SK-N-SH treated with all-trans-retinoic acid at 6 μM for 48 hours (cell line): Measurements from ENCODE around the gene TMEM132D.

Experiments
- ATAC-seq: fragments of 200-7000 bp; cut with Tn5 transposase; 3 replicates; pipeline ENCODE4 v1.9.1; 2020; ENCODE audit warnings: mild to moderate bottlenecking, moderate library complexity
- ARNTL ChIP-seq: fragments of 450-650 bp; formaldehyde crosslinking; IDR thresholded peaks from 2 replicates; pipeline ENCODE4 v1.5.0; 2020; ENCODE audit warnings: low read depth, mild to moderate bottlenecking, moderate library complexity, borderline replicate concordance
- CSDC2 ChIP-seq: fragments of 250-450 bp; sonication (Bioruptor Pico); IDR thresholded peaks from 2 replicates; pipeline ENCODE4 v1.5.0; 2020; ENCODE audit warnings: mild to moderate bottlenecking, moderate library complexity
- ESRRG ChIP-seq: fragments of 250-450 bp; sonication (Bioruptor Pico); IDR thresholded peaks from 2 replicates; pipeline ENCODE4 v1.6.1; 2021; ENCODE audit warnings: mild to moderate bottlenecking
- GLIS3 ChIP-seq: fragments of 250-450 bp; sonication (Bioruptor Pico); IDR thresholded peaks from 2 replicates; pipeline ENCODE4 v1.5.0; 2020; ENCODE audit warnings: mild to moderate bottlenecking, moderate library complexity
- ISL1 ChIP-seq: fragments of 250-450 bp; sonication (Bioruptor Pico); IDR thresholded peaks from 2 replicates; pipeline ENCODE4 v2.1.2; 2022; ENCODE audit warnings: mild to moderate bottlenecking, moderate library complexity
- OSR1 ChIP-seq: fragments of 250-450 bp; sonication (Bioruptor Pico); IDR thresholded peaks from 2 replicates; pipeline ENCODE4 v1.8.0; 2022; ENCODE audit warnings: moderate library complexity, mild to moderate bottlenecking, inconsistent platforms
- PPARA ChIP-seq: fragments of 250-450 bp; sonication (Bioruptor Pico); IDR thresholded peaks from 2 replicates; pipeline ENCODE4 v1.5.0; 2020; ENCODE audit warnings: mild to moderate bottlenecking, borderline replicate concordance
- RARB ChIP-seq: fragments of 250-450 bp; sonication (Bioruptor Pico); IDR thresholded peaks from 2 replicates; pipeline ENCODE4 v1.8.0; 2021; ENCODE audit warnings: mild to moderate bottlenecking, moderate library complexity
- SNAI2 ChIP-seq: fragments of 250-450 bp; sonication (Bioruptor Pico); IDR thresholded peaks from 2 replicates; pipeline ENCODE4 v1.5.0; 2020; ENCODE audit warnings: mild to moderate bottlenecking, moderate library complexity
- TCF4 ChIP-seq: fragments of 250-450 bp; sonication (Bioruptor Pico); IDR thresholded peaks from 2 replicates; pipeline ENCODE4 v1.8.0; 2021; ENCODE audit warnings: mild to moderate bottlenecking, moderate library complexity, borderline replicate concordance
- TOX ChIP-seq: fragments of 250-450 bp; sonication (Bioruptor Pico); IDR thresholded peaks from 2 replicates; pipeline ENCODE4 v1.8.0; 2021; ENCODE audit warnings: mild to moderate bottlenecking, moderate library complexity, borderline replicate concordance
- ZC3H10 ChIP-seq: fragments of 250-450 bp; sonication (Bioruptor Pico); IDR thresholded peaks from 2 replicates; pipeline ENCODE4 v1.5.1; 2021; ENCODE audit warnings: mild to moderate bottlenecking, moderate library complexity
- ZFP3 ChIP-seq: fragments of 250-450 bp; sonication (Bioruptor Pico); IDR thresholded peaks from 2 replicates; pipeline ENCODE4 v1.5.0; 2020; ENCODE audit warnings: mild to moderate bottlenecking, moderate library complexity
- ZFP30 ChIP-seq: fragments of 450-650 bp; formaldehyde crosslinking; IDR thresholded peaks from 2 replicates; pipeline ENCODE4 v1.5.0; 2022; ENCODE audit warnings: mild to moderate bottlenecking, moderate library complexity
- ZNF565 ChIP-seq: fragments of 450-650 bp; formaldehyde crosslinking; conservative IDR thresholded peaks from 2 replicates; pipeline ENCODE4 v1.5.0; 2020; ENCODE audit warnings: low read depth, mild to moderate bottlenecking, moderate library complexity
- ZNF70 ChIP-seq: fragments of 450-650 bp; formaldehyde crosslinking; IDR thresholded peaks from 2 replicates; pipeline ENCODE4 v1.5.0; 2020; ENCODE audit warnings: mild to moderate bottlenecking, moderate library complexity
- ZNF8 ChIP-seq: fragments of 450-650 bp; formaldehyde crosslinking; IDR thresholded peaks from 2 replicates; pipeline ENCODE4 v1.5.0; 2020; ENCODE audit warnings: mild to moderate bottlenecking, moderate library complexity
- TF ChIP-seq, protein P1 (sequence below): fragments of 250-450 bp; sonication (Bioruptor Pico); IDR thresholded peaks from 2 replicates; pipeline ENCODE4 v1.8.0; 2021; ENCODE audit warnings: low read depth, mild to moderate bottlenecking, moderate library complexity, borderline replicate concordance
- TF ChIP-seq, protein P2 (sequence below): fragments of 250-450 bp; sonication (Bioruptor Pico); IDR thresholded peaks from 2 replicates; pipeline ENCODE4 v1.8.0; 2020; ENCODE audit warnings: mild to moderate bottlenecking, moderate library complexity, borderline replicate concordance
- TF ChIP-seq, protein P3 (sequence below): fragments of 250-450 bp; sonication (Bioruptor Pico); IDR thresholded peaks from 2 replicates; pipeline ENCODE4 v1.5.1; 2021; ENCODE audit warnings: mild to moderate bottlenecking, moderate library complexity
- TF ChIP-seq, protein P4 (sequence below): fragments of 250-450 bp; sonication (Bioruptor Pico); IDR thresholded peaks from 2 replicates; pipeline ENCODE4 v1.5.1; 2020; ENCODE audit warnings: low read depth, mild to moderate bottlenecking, moderate library complexity
- TF ChIP-seq, protein P5 (sequence below): fragments of 250-450 bp; sonication (Bioruptor Pico); IDR thresholded peaks from 2 replicates; pipeline ENCODE4 v1.5.0; 2020; ENCODE audit warnings: mild to moderate bottlenecking, moderate library complexity

The TMEM132D gene

DNA sequence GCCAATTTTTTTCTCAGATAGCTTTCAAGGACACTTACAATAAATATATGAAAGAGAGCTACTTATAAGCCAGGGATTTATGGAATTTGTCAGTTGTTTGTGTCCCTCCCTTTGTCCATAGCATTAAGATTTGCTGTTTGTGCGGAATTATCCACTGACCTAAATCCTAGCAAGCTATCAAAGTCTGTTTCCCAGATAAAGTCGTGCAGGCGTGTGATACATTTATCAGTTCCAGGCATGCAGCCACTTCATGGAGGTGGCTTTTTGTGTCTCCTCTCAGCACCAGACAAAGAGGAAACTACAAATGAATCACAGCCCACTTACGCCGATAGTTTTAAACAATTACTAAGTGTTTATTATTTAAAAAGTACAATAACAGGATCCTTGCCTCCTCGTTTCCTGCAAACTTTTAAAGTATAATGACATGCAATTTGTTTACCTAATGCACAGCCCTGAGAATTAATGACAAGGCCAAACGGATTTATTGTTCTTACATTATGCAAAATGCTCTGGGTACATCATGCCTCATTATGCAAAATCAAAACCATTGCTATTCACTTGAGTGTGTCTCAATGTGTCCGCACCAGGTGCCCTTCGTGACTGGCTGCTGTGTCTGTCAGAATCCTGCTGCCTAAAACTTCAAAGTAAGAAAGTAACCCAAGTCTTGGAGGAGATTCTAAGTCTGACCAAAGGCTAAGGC lies 627.3 kb downstream of the TMEM132D start:
- no peak for ATAC-seq
- TF ChIP-seq ZFP3: no peak

DNA sequence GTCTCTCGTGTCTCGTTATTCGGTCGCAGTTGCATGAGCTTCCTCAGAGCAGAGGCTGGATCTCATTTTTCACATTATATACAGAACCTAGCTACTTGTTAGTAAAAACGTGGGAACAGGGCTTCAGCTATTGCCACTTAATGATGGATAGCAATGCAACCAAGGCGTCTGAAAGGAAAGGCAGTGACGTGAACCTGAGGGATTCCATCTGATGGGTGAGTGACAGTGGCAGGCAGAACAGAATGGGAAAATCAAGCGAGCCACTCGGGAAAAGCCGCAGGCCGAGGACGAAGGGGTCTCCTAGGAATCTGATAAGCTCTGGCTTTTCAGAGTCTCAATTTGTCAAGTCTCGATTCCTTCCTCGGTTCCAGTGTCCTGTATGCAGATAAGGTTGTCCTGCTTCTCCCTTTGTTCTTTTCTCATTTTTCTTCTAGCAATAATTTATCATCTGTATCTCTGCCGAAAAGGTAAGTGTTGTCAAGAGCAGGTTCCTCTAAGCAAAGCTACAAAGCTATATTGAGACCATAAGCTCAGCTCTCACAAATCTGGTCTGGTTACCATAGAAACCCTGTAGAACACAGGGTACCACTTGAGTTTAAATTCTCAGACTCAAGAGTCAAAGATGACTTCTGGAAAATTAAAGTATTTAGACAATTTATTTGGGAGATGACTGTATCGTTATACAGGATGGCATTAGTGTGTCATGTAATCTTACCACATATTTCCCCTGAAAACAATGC lies 633.9 kb downstream of the TMEM132D start:
- ATAC-seq: no peak
- TF ChIP-seq OSR1 (CRISPR knock-in tag): no peak
- TF ChIP-seq, protein P1, sequence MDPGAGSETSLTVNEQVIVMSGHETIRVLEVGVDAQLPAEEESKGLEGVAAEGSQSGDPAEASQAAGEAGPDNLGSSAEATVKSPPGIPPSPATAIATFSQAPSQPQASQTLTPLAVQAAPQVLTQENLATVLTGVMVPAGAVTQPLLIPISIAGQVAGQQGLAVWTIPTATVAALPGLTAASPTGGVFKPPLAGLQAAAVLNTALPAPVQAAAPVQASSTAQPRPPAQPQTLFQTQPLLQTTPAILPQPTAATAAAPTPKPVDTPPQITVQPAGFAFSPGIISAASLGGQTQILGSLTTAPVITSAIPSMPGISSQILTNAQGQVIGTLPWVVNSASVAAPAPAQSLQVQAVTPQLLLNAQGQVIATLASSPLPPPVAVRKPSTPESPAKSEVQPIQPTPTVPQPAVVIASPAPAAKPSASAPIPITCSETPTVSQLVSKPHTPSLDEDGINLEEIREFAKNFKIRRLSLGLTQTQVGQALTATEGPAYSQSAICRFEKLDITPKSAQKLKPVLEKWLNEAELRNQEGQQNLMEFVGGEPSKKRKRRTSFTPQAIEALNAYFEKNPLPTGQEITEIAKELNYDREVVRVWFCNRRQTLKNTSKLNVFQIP (CRISPR knock-in tag): no peak
- TF ChIP-seq, protein P2, sequence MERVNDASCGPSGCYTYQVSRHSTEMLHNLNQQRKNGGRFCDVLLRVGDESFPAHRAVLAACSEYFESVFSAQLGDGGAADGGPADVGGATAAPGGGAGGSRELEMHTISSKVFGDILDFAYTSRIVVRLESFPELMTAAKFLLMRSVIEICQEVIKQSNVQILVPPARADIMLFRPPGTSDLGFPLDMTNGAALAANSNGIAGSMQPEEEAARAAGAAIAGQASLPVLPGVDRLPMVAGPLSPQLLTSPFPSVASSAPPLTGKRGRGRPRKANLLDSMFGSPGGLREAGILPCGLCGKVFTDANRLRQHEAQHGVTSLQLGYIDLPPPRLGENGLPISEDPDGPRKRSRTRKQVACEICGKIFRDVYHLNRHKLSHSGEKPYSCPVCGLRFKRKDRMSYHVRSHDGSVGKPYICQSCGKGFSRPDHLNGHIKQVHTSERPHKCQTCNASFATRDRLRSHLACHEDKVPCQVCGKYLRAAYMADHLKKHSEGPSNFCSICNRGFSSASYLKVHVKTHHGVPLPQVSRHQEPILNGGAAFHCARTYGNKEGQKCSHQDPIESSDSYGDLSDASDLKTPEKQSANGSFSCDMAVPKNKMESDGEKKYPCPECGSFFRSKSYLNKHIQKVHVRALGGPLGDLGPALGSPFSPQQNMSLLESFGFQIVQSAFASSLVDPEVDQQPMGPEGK (CRISPR knock-in tag): no peak
- TF ChIP-seq ZNF70 (CRISPR knock-in tag): no peak
- TF ChIP-seq, protein P3, sequence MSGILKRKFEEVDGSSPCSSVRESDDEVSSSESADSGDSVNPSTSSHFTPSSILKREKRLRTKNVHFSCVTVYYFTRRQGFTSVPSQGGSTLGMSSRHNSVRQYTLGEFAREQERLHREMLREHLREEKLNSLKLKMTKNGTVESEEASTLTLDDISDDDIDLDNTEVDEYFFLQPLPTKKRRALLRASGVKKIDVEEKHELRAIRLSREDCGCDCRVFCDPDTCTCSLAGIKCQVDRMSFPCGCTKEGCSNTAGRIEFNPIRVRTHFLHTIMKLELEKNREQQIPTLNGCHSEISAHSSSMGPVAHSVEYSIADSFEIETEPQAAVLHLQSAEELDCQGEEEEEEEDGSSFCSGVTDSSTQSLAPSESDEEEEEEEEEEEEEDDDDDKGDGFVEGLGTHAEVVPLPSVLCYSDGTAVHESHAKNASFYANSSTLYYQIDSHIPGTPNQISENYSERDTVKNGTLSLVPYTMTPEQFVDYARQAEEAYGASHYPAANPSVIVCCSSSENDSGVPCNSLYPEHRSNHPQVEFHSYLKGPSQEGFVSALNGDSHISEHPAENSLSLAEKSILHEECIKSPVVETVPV (CRISPR knock-in tag): no peak
- TF ChIP-seq ARNTL (CRISPR knock-in tag): no peak
- no peak for TF ChIP-seq ESRRG (CRISPR knock-in tag)
- TF ChIP-seq ZNF565 (CRISPR knock-in tag): no peak
- TF ChIP-seq SNAI2 (CRISPR knock-in tag): no peak
- TF ChIP-seq ZFP30: no peak
- no peak for TF ChIP-seq TOX
- TF ChIP-seq PPARA (CRISPR knock-in tag): no peak
- no peak for TF ChIP-seq ISL1 (CRISPR knock-in tag)
- no peak for TF ChIP-seq ZC3H10
- TF ChIP-seq ZFP3: no peak
- TF ChIP-seq ZNF8 (CRISPR knock-in tag): no peak
- TF ChIP-seq, protein P4, sequence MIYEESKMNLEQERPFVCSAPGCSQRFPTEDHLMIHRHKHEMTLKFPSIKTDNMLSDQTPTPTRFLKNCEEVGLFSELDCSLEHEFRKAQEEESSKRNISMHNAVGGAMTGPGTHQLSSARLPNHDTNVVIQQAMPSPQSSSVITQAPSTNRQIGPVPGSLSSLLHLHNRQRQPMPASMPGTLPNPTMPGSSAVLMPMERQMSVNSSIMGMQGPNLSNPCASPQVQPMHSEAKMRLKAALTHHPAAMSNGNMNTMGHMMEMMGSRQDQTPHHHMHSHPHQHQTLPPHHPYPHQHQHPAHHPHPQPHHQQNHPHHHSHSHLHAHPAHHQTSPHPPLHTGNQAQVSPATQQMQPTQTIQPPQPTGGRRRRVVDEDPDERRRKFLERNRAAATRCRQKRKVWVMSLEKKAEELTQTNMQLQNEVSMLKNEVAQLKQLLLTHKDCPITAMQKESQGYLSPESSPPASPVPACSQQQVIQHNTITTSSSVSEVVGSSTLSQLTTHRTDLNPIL (CRISPR knock-in tag): no peak
- no peak for TF ChIP-seq TCF4 (CRISPR knock-in tag)
- no peak for TF ChIP-seq RARB (CRISPR knock-in tag)
- TF ChIP-seq, all 23 proteins: peak for 0

DNA sequence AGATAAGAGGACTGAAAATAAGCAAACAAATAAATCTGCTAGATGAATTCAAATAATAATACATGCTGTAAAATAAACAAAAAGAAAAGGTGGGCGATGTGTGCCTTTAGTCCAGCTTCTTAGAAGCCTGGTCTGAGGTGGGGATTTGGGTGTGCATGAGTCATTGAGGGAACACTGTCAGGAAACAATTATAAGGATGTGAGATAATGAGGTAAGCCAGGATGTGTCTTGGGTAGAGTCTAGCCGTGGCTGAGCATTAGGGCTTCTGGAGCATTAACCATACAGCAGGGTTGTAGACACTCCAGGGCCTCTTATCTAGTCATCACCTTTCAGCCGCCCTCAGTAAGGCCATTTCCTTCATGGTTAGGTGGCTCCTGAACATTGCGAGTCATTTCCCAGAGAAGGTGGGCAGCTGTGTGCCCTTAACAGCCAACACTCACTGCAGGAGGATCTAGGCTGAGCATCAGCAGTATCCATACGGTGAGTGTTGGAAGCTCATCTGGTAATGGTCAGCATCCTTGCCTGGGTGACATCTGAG lies 645.0 kb downstream of the TMEM132D start:
- no peak for ATAC-seq
- no peak for TF ChIP-seq GLIS3 (CRISPR knock-in tag)
- TF ChIP-seq ARNTL (CRISPR knock-in tag): no peak

DNA sequence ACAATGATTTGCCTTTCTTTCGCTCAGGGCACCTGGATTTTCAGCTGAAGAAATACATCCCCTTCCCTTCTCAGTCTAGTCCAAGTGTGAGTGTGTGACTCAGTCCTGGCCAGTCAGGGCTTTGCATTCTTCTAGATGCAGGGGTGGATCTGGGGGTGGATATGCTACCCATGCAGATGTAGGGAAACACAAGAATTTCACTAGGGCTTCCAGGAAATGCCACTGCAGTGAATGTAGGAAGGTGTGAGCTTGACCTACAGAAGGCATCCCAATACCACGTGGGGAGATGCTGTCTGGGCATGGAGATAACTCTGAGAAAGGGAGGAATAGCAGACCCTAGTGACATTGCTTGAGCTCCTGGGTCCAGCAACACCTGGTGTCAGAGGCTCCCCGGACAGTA lies 646.3 kb downstream of the TMEM132D start:
- no peak for ATAC-seq
- no peak for TF ChIP-seq ZFP30

DNA sequence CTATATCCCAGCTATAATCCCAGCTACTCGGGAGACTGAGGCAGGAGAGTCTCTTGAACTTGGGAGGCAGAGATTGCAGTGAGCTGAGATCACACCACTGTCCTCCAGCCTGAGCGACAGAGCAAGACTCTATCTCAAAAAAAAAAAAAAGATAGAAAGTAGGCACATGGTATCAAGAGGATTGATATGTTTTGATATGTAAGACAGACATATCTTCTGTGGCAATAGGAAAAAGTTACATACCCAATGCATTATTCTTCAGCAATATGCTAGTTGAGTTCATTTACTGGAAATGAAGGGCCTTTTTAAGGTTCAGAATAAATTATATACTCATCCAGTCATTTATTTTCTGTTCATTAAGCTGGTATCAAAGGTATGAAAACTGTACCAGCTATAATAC lies 657.2 kb downstream of the TMEM132D start:
- TF ChIP-seq CSDC2 (CRISPR knock-in tag): no peak
- TF ChIP-seq, protein P5, sequence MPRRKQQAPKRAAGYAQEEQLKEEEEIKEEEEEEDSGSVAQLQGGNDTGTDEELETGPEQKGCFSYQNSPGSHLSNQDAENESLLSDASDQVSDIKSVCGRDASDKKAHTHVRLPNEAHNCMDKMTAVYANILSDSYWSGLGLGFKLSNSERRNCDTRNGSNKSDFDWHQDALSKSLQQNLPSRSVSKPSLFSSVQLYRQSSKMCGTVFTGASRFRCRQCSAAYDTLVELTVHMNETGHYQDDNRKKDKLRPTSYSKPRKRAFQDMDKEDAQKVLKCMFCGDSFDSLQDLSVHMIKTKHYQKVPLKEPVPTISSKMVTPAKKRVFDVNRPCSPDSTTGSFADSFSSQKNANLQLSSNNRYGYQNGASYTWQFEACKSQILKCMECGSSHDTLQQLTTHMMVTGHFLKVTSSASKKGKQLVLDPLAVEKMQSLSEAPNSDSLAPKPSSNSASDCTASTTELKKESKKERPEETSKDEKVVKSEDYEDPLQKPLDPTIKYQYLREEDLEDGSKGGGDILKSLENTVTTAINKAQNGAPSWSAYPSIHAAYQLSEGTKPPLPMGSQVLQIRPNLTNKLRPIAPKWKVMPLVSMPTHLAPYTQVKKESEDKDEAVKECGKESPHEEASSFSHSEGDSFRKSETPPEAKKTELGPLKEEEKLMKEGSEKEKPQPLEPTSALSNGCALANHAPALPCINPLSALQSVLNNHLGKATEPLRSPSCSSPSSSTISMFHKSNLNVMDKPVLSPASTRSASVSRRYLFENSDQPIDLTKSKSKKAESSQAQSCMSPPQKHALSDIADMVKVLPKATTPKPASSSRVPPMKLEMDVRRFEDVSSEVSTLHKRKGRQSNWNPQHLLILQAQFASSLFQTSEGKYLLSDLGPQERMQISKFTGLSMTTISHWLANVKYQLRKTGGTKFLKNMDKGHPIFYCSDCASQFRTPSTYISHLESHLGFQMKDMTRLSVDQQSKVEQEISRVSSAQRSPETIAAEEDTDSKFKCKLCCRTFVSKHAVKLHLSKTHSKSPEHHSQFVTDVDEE (CRISPR knock-in tag): no peak
- ATAC-seq: no peak
